Stimulated activated CD4-positive, alpha-beta T cell treated with anti-CD3 and anti-CD28 coated beads, Interleukin-12 subunit alpha, Interleukin-12 subunit beta, amount 100 ng/mL, for 24 hours (primary cell): ENCODE data around the gene SCGB1D2.
"Not testable (repeated sequence)": the region's sequence is repeated elsewhere in the genome, so short reads cannot be mapped to it uniquely, and the experiment has no call there.

Experiments
- DNase-seq, 2 experiments: peaks; one replicate each; pipeline ENCODE4 v3.0.0-alpha.2; 2020; ENCODE audit warnings: low read depth in 2 of 2

SCGB1D2 gene

GRCh38 chr11:62242021-62242420, at the start of gene SCGB1D2:
Gene SCGB1D2, plus strand, starts transcription at chr11:62242239. Its CDS starts 69 bp downstream, at chr11:62242308.
- no peak for DNase-seq

GRCh38 chr11:62193952-62194351, 48.1 kb upstream of the SCGB1D2 start:
- no peak for DNase-seq

GRCh38 chr11:62195010-62195409, 47.0 kb upstream of the SCGB1D2 start:
- DNase-seq: not testable (repeated sequence)

- no peak for DNase-seq
Observed at GRCh38 chr11:62195945-62196344, 46.1 kb upstream of the SCGB1D2 start.

- not testable (repeated sequence) for DNase-seq
Observed at GRCh38 chr11:62197400-62197799, 44.6 kb upstream of the SCGB1D2 start.

- DNase-seq: no peak
Observed at GRCh38 chr11:62201376-62201775, 40.7 kb upstream of the SCGB1D2 start.

GRCh38 chr11:62202910-62203309, 39.1 kb upstream of the SCGB1D2 start:
- no peak for DNase-seq

GRCh38 chr11:62204430-62204829, 37.6 kb upstream of the SCGB1D2 start:
- DNase-seq: no peak

GRCh38 chr11:62205441-62205840, 36.6 kb upstream of the SCGB1D2 start:
- no peak for DNase-seq

GRCh38 chr11:62206276-62207066, 35.6 kb upstream of the SCGB1D2 start:
- not testable (repeated sequence) for DNase-seq

GRCh38 chr11:62208785-62209144, 33.3 kb upstream of the SCGB1D2 start:
- DNase-seq: no peak

- no peak for DNase-seq
Observed at GRCh38 chr11:62217191-62217748, 24.8 kb upstream of the SCGB1D2 start.

GRCh38 chr11:62221498-62221897, 20.5 kb upstream of the SCGB1D2 start:
- DNase-seq: no peak

- DNase-seq: no peak
Observed at GRCh38 chr11:62223095-62223494, 18.9 kb upstream of the SCGB1D2 start.

GRCh38 chr11:62233730-62234129, 8.3 kb upstream of the SCGB1D2 start:
- no peak for DNase-seq

- DNase-seq: no peak
Observed at GRCh38 chr11:62236187-62236586, 5.9 kb upstream of the SCGB1D2 start.

- no peak for DNase-seq
Observed at GRCh38 chr11:62237499-62237898, 4.5 kb upstream of the SCGB1D2 start.

GRCh38 chr11:62238151-62238550, 3.9 kb upstream of the SCGB1D2 start:
- no peak for DNase-seq

GRCh38 chr11:62241095-62241494, 944 bp upstream of the SCGB1D2 start:
- DNase-seq: no peak

- DNase-seq: no peak
Observed at GRCh38 chr11:62245271-62245753, 3.3 kb downstream of the SCGB1D2 start.

- DNase-seq: no peak
Observed at GRCh38 chr11:62251698-62252097, 9.7 kb downstream of the SCGB1D2 start.

- no peak for DNase-seq
Observed at GRCh38 chr11:62253999-62254542, 12.0 kb downstream of the SCGB1D2 start.

GRCh38 chr11:62256281-62256680, 14.2 kb downstream of the SCGB1D2 start:
- DNase-seq: no peak
